Vagina (tissue), 2 donors: ENCODE measurements around the gene FAM53B.

ENCODE experiments used
- POLR2A ChIP-seq, 2 donors: fragments of 450-650 bp; IDR thresholded peaks; one replicate each; pipeline ENCODE4 v1.6.1; 2017; ENCODE audit warnings: antibody characterized with exemption in 2 of 2, mild to moderate bottlenecking in 2 of 2, moderate library complexity in 2 of 2
- POLR2AphosphoS5 ChIP-seq, 2 donors: sonication (generic); formaldehyde crosslinking; IDR thresholded peaks; one replicate each; pipeline ENCODE4 v1.9.0; 2017; ENCODE audit warnings: antibody characterized with exemption in 2 of 2, mild to moderate bottlenecking in 2 of 2, low read depth in 1 of 2; ENCODE audit not compliant: insufficient read depth in 1 of 2
- TF ChIP-seq, protein P1 (sequence below), 3 experiments: fragments of 450-650 bp in 2 of 3; fragments of 200-600 bp in 1 of 3; sonication (generic) in 1 of 3; IDR thresholded peaks; one replicate each; pipeline ENCODE4 v1.5.1; 2017 to 2019; ENCODE audit warnings: antibody characterized with exemption in 3 of 3, mild to moderate bottlenecking in 2 of 3, moderate library complexity in 2 of 3

- no peak for TF ChIP-seq POLR2AphosphoS5 (IDR thresholded peaks at IDR 0.05; ENCODE audit: insufficient read depth in 1 of 2, low read depth in 1 of 2)
- TF ChIP-seq, protein P1, sequence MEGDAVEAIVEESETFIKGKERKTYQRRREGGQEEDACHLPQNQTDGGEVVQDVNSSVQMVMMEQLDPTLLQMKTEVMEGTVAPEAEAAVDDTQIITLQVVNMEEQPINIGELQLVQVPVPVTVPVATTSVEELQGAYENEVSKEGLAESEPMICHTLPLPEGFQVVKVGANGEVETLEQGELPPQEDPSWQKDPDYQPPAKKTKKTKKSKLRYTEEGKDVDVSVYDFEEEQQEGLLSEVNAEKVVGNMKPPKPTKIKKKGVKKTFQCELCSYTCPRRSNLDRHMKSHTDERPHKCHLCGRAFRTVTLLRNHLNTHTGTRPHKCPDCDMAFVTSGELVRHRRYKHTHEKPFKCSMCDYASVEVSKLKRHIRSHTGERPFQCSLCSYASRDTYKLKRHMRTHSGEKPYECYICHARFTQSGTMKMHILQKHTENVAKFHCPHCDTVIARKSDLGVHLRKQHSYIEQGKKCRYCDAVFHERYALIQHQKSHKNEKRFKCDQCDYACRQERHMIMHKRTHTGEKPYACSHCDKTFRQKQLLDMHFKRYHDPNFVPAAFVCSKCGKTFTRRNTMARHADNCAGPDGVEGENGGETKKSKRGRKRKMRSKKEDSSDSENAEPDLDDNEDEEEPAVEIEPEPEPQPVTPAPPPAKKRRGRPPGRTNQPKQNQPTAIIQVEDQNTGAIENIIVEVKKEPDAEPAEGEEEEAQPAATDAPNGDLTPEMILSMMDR (IDR thresholded peaks at IDR 0.05): no peak
- TF ChIP-seq POLR2A (IDR thresholded peaks at IDR 0.05): no peak
Measured at GRCh38 chr10:124602121-124602561, 142.0 kb downstream of the FAM53B start.
